K562 (cell line): Measurements from ENCODE around the gene SCMH1. TPM values are rescaled to one million over a fixed set of nuclear protein-coding genes. Genes with fewer than 3 reads are reported as not detected.

Source experiments
- ATAC-seq: fragments of 200-7000 bp; cut with Tn5 transposase; 3 replicates; pipeline ENCODE4 v1.9.1; 2020; ENCODE audit warnings: moderate library complexity
- BruUV-seq: library from RNA; stranded (reverse); fragments of 400-500 nt; replicated peaks from 2 replicates; lab custom pipeline; 2021; lab: Mats Ljungman, UMichigan
- CTCF ChIA-PET: fragments of 300-600 bp; formaldehyde crosslinking; extraction: SDS; loops from one replicate; lab custom pipeline; 2021; ENCODE audit warnings: low intra/inter-chr PET ratio; lab: Yijun Ruan, JAX
- POLR2A ChIA-PET: fragments of 300-600, 350-650 bp; sonication (Branson Sonifier 250); formaldehyde crosslinking; extraction: SDS; loops from one replicate; lab custom pipeline; 2021; ENCODE audit warnings: antibody characterized with exemption, inconsistent platforms; lab: Yijun Ruan, JAX
- DNase-seq, 4 experiments: peaks; one replicate each; pipeline versions ENCODE4 v3.0.0 to v3.0.0-alpha.2; 2011 to 2018; ENCODE audit warnings: low spot score in 3 of 4, mixed read lengths in 3 of 4; ENCODE audit errors: extremely low read depth in 1 of 4
- FAIRE-seq: peaks from 2 replicates; lab custom pipeline; 2011; peaks lifted over from hg19 to GRCh38; lab: Jason Lieb, UNC
- H2AFZ ChIP-seq: 2 replicates; pipeline ENCODE4 v1.6.0; 2011; ENCODE audit warnings: low read depth, low read length, control low read depth, inconsistent platforms
- H3K27ac ChIP-seq: fragments of 200-600 bp; 3 replicates; pipeline ENCODE4 v1.8.0; 2011; ENCODE audit warnings: low read depth, mild to moderate bottlenecking, control low read depth, inconsistent platforms, low read length, moderate library complexity, mixed read lengths; ENCODE audit errors: extremely low read depth
- H3K27me3 ChIP-seq, 2 experiments: fragments of 300-600 bp in 1 of 2; 2 replicates in 1 of 2; 3 replicates in 1 of 2; pipeline versions ENCODE4 v1.6.0 to v1.8.0; 2011; ENCODE audit warnings: inconsistent platforms in 2 of 2, low read length in 2 of 2, mild to moderate bottlenecking in 1 of 2, mixed read lengths in 1 of 2, moderate library complexity in 1 of 2; ENCODE audit not compliant: control insufficient read depth in 2 of 2, insufficient read depth in 2 of 2
- H3K36me3 ChIP-seq: fragments of 300-600 bp; 3 replicates; pipeline ENCODE4 v1.8.0; 2011; ENCODE audit warnings: mild to moderate bottlenecking, low read length, inconsistent platforms; ENCODE audit not compliant: control insufficient read depth, insufficient read depth
- H3K4me1 ChIP-seq, 2 experiments: fragments of 200-600 bp in 1 of 2; replicated peaks in 1 of 2; 2 replicates in 1 of 2; 3 replicates in 1 of 2; pipeline versions ENCODE4 v1.5.1 to v1.8.0; 2011; ENCODE audit warnings: inconsistent platforms in 2 of 2, low read length in 2 of 2, mild to moderate bottlenecking in 1 of 2, mixed read lengths in 1 of 2, moderate library complexity in 1 of 2; ENCODE audit not compliant: control insufficient read depth in 2 of 2, insufficient read depth in 2 of 2
- H3K4me2 ChIP-seq: 2 replicates; pipeline ENCODE4 v1.6.1; 2011; ENCODE audit warnings: low read length, control low read depth, inconsistent platforms, mixed read lengths; ENCODE audit not compliant: insufficient read depth
- H3K4me3 ChIP-seq: fragments of 200-600 bp; sonication (generic), shearing (Covaris generic); 2 replicates; pipeline ENCODE4 v1.5.1; 2016; ENCODE audit warnings: control low read depth, inconsistent platforms
- H3K79me2 ChIP-seq: fragments of 200-600 bp; 3 replicates; pipeline ENCODE4 v1.8.0; 2011; ENCODE audit warnings: low read length, inconsistent platforms; ENCODE audit not compliant: control insufficient read depth, insufficient read depth
- H3K9ac ChIP-seq, 2 experiments: 2 replicates each; pipeline versions ENCODE4 v1.6.0 to v1.6.1; 2011; ENCODE audit warnings: low read depth in 2 of 2, low read length in 2 of 2, control low read depth in 1 of 2, inconsistent platforms in 1 of 2, mild to moderate bottlenecking in 1 of 2, mixed read lengths in 1 of 2; ENCODE audit not compliant: insufficient read depth in 1 of 2
- H3K9me1 ChIP-seq: one replicate; pipeline ENCODE4 v1.6.0; 2011; ENCODE audit warnings: inconsistent platforms, mild to moderate bottlenecking, low read length, moderate library complexity; ENCODE audit not compliant: control insufficient read depth, insufficient read depth
- H3K9me3 ChIP-seq: replicated peaks from 2 replicates; pipeline ENCODE4 v1.5.1; 2011; ENCODE audit warnings: low read depth, low read length, inconsistent platforms; ENCODE audit not compliant: control insufficient read depth, insufficient read depth
- H4K20me1 ChIP-seq: replicated peaks from 2 replicates; pipeline ENCODE4 v1.6.1; 2011; ENCODE audit warnings: low read length, inconsistent platforms, mixed read lengths; ENCODE audit not compliant: control insufficient read depth, insufficient read depth
- BRD9 ChIP-seq: fragments of 450-650 bp; IDR thresholded peaks from 2 replicates; pipeline ENCODE4 v1.6.1; 2018; ENCODE audit warnings: low read depth; ENCODE audit not compliant: partially characterized antibody
- ERF ChIP-seq: fragments of 450-650 bp; formaldehyde crosslinking; IDR thresholded peaks from 2 replicates; pipeline ENCODE4 v1.4.0; 2020; ENCODE audit warnings: mild to moderate bottlenecking, mixed read lengths
- HDAC1 ChIP-seq, 2 experiments: fragments of 450-650 bp; IDR thresholded peaks; 2 replicates each; pipeline ENCODE4 v1.6.1; 2016 to 2017; ENCODE audit warnings: inconsistent platforms in 1 of 2, mild to moderate bottlenecking in 1 of 2, moderate library complexity in 1 of 2
- PCBP2 ChIP-seq: fragments of 200-400 bp; formaldehyde crosslinking; IDR thresholded peaks from 2 replicates; pipeline ENCODE4 v1.6.1; 2018; ENCODE audit warnings: low read length, low read depth, mild to moderate bottlenecking, moderate library complexity; ENCODE audit not compliant: poor library complexity, severe bottlenecking
- POLR2B ChIP-seq: fragments of 450-650 bp; IDR thresholded peaks from 2 replicates; pipeline ENCODE4 v1.6.1; 2018; ENCODE audit warnings: low read depth; ENCODE audit not compliant: partially characterized antibody
- PURB ChIP-seq: sonication (generic); formaldehyde crosslinking; IDR thresholded peaks from 2 replicates; pipeline ENCODE4 v1.9.0; 2021; ENCODE audit warnings: low read depth, mild to moderate bottlenecking, missing genetic modification reagents
- RAD21 ChIP-seq, 2 experiments: fragments of 250-450 bp in 1 of 2; fragments of 450-650 bp in 1 of 2; sonication (Bioruptor Pico) in 1 of 2; formaldehyde crosslinking in 1 of 2; IDR thresholded peaks in 1 of 2; conservative IDR thresholded peaks in 1 of 2; 2 replicates each; pipeline versions ENCODE4 v1.4.0 to v1.8.0; 2020 to 2022; ENCODE audit warnings: mild to moderate bottlenecking in 2 of 2, moderate library complexity in 1 of 2
- RNF2 ChIP-seq: sonication (generic); IDR thresholded peaks from 2 replicates; pipeline ENCODE4 v1.6.1; 2016
- STAG1 ChIP-seq: sonication (generic); formaldehyde crosslinking; IDR thresholded peaks from 2 replicates; pipeline ENCODE4 v1.5.0; 2020; ENCODE audit warnings: missing genetic modification reagents, borderline replicate concordance
- TCF7L2 ChIP-seq: fragments of 150-350 bp; IDR thresholded peaks from 2 replicates; pipeline ENCODE4 v1.6.1; 2016; ENCODE audit warnings: low read depth, mild to moderate bottlenecking, low read length, moderate library complexity
- VEZF1 ChIP-seq: fragments of 200-800 bp; sonication (Bioruptor generic); IDR thresholded peaks from 2 replicates; pipeline ENCODE4 v1.6.1; 2017; ENCODE audit warnings: missing genetic modification characterization, missing compliant biosample characterization
- ZNF140 ChIP-seq: fragments of 250-450 bp; sonication (Bioruptor Pico); IDR thresholded peaks from 2 replicates; pipeline ENCODE4 v1.8.0; 2021; ENCODE audit warnings: moderate library complexity, mild to moderate bottlenecking, inconsistent platforms
- ZNF232 ChIP-seq: sonication (generic); formaldehyde crosslinking; IDR thresholded peaks from 2 replicates; pipeline ENCODE4 v1.8.0; 2022; ENCODE audit warnings: mild to moderate bottlenecking, missing genetic modification reagents
- ZNF280B ChIP-seq: fragments of 250-450 bp; sonication (Bioruptor Pico); IDR thresholded peaks from 2 replicates; pipeline ENCODE4 v1.5.1; 2021; ENCODE audit warnings: mild to moderate bottlenecking
- ZNF655 ChIP-seq: fragments of 250-450 bp; sonication (Bioruptor Pico); IDR thresholded peaks from 2 replicates; pipeline ENCODE4 v1.5.0; 2021
- WGBS: fragments of 100-300 bp; shearing (Covaris generic); methylation state at CpG from one replicate; pipeline ENCODE4 v1.1.6; 2016; ENCODE audit warnings: low coverage, mixed read lengths; ENCODE audit not compliant: insufficient coverage; ENCODE audit errors: missing lambda C conversion rate; 5-methylcytosine and 5-hydroxymethylcytosine counted together
- in situ Hi-C: fragments of 300-500 bp; cut with MboI; formaldehyde crosslinking; loops from 4 replicates; pipeline ENCODE4 v1.15.0; 2018; ENCODE audit warnings: inconsistent platforms, mixed read lengths
- intact Hi-C: fragments of 100-400 bp; cut with micrococcal nuclease; formaldehyde crosslinking; loops from 2 replicates; pipeline ENCODE4 v1.14.2; 2022
- polyA plus RNA-seq, 8 experiments: library from polyadenylated mRNA; depleted of rRNA in 4 of 8; stranded (reverse) in 5 of 8; unstranded in 3 of 8; fragments of >200 nt; fragmentation: Nextera tagmentation in 2 of 8; fragmentation: Illumina TruSeq in 1 of 8; extraction: Ambion mirVana in 2 of 8; extraction: Trizol in 1 of 8; gene quantifications; 2 replicates each; pipeline versions ENCODE4 v1.2.1 to v1.2.3, GENCODE V29; 2011 to 2014; ENCODE audit warnings: inconsistent platforms in 1 of 8, missing spikeins in 1 of 8
- total RNA-seq, 7 experiments: library from RNA; depleted of rRNA in 6 of 7; stranded (reverse); fragments of >200 nt in 6 of 7; fragmentation: Illumina TruSeq in 2 of 7; extraction: Trizol in 2 of 7; gene quantifications; 2 replicates each; pipeline versions ENCODE4 v1.2.1 to v1.2.3, GENCODE V29; 2011 to 2021; ENCODE audit warnings: low replicate concordance in 1 of 7

Gene SCMH1
- total and polyA plus RNA-seq, 9 of the 15 experiments (the other 6 are each of a cell fraction or from before 2014, with no cell fraction given), result 8.5 to 37.0 (median 26.8) TPM

- Histone ChIP-seq H3K9me1 (no peaks in the 10 kb centered on the region), H3K27me3 (no peaks in the 10 kb centered on the region), H3K9me3 (no peaks in the 10 kb centered on the region), H3K9ac (no peak overlapping the region), H3K36me3 (peaks cover 3% of the 10 kb centered on the region; the same call in 1 of the 3 replicates), H3K27ac (no peak overlapping the region), H3K4me2 (no peak overlapping the region), H3K79me2 (no peaks in the 10 kb centered on the region), H4K20me1 (no peaks in the 10 kb centered on the region), H3K4me1 (no peaks in the 10 kb centered on the region), H3K4me3 (no peak overlapping the region), H2AFZ (no peak overlapping the region)
- ChIA-PET CTCF (no interaction called here), POLR2A (interaction anchor here (0.7 kb wide), 1 partner anchor 13 kb away, joined by 3 read pairs; no protein-coding TSS in a partner anchor)
- FAIRE-seq, result no peak
- TF ChIP-seq VEZF1 (CRISPR knock-in tag) (no peak), ZNF140 (CRISPR knock-in tag) (no peak), ERF (CRISPR knock-in tag) (no peak), TCF7L2 (no peak), RNF2 (no peak), PCBP2 (no peak), ZNF280B (CRISPR knock-in tag) (no peak), ZNF232 (CRISPR knock-in tag) (no peak), RAD21 (CRISPR knock-in tag; conservative IDR thresholded peaks at IDR 0.05 in 1 of 2, IDR thresholded peaks at IDR 0.05 in 1 of 2) (no peak), HDAC1 (IDR thresholded peaks at IDR 0.05) (no peak), PURB (CRISPR knock-in tag) (no peak), BRD9 (no peak), ZNF655 (no peak), POLR2B (no peak), STAG1 (CRISPR knock-in tag) (no peak)
- ATAC-seq, result no peak
- no peak for DNase-seq
- WGBS, result 65% methylated on average over 1 of the region's 1 CpG
- BruUV-seq, result no TSS peak
- intact Hi-C loops (no loop called here), in situ Hi-C loops (no loop called here)
Observed at GRCh38 chr1:41138549-41138948, 103.6 kb downstream of the SCMH1 start.
